HG03457 (cell line): ENCODE data around the gene CMAS.
"Not testable (repeated sequence)": the region's sequence is repeated elsewhere in the genome, so short reads cannot be mapped to it uniquely, and the experiment has no call there.

Experiments used
- ATAC-seq: cut with Tn5 transposase; IDR thresholded peaks from one replicate; pipeline ENCODE4 v1.9.1; 2021; ENCODE audit warnings: moderate number of reproducible peaks; ENCODE audit not compliant: unreplicated experiment

CMAS gene

DNA sequence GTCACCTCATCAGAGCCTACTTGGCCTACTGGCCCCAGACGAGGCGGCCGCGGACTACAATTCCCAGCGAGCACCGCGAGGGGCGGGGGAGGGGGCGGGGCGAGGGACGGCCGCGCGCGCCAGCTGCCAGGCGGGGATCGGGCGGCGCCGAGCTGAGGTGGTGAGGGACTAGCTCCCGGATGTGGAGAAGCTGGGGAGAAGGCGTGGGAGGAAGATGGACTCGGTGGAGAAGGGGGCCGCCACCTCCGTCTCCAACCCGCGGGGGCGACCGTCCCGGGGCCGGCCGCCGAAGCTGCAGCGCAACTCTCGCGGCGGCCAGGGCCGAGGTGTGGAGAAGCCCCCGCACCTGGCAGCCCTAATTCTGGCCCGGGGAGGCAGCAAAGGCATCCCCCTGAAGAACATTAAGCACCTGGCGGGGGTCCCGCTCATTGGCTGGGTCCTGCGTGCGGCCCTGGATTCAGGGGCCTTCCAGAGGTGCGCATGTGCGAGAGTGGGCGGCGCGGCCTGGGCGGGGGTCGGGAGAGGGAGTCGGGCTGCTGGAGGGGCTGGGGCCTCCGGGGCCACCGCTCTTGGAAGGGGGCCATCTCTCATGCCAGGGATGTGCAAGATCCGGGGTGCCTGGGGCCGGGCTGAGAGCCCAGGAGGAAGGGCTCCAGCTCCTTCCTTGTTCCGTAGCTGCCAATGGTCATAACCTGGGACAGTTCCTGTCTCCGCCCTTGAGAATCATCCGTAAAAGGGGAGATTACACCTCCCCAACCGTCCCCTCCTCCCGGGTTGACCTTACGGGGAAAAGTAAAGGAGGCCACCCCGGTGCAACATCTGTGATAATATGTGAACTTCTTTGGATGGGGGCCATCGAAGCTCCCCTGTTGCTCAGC is at the start of gene CMAS:
Gene CMAS, plus strand, starts transcription at position 129 of the 878 bp plus-strand sequence. Its CDS starts 86 bp downstream, at position 215.
- ATAC-seq: peak; percentile 77

DNA sequence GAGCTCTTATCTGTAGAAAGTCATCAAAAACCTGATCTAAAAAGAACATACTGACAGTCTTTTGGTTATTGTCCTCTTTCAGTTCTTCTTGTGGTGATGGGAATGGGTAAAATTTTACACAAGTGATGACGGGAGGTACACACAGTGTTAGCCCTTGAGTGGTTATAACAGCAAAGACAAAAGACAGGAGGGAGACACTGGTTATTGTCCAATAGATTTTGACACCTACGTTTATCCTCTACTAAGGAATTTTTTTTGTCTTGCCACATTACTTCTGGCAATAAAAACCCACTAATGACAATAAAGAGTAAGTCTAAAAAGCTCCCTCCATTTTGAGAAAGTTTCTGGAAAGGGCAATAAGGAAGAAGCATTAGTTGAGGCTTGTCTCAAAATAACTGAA is 47.7 kb upstream of the CMAS start:
- ATAC-seq: no peak

GRCh38 chr12:21998782-21999181 is 47.2 kb upstream of the CMAS start:
- no peak for ATAC-seq

- ATAC-seq: no peak
Measured at GRCh38 chr12:22002430-22002829, 43.6 kb upstream of the CMAS start.

GRCh38 chr12:22007794-22008193 is 38.2 kb upstream of the CMAS start:
- not testable (repeated sequence) for ATAC-seq

DNA sequence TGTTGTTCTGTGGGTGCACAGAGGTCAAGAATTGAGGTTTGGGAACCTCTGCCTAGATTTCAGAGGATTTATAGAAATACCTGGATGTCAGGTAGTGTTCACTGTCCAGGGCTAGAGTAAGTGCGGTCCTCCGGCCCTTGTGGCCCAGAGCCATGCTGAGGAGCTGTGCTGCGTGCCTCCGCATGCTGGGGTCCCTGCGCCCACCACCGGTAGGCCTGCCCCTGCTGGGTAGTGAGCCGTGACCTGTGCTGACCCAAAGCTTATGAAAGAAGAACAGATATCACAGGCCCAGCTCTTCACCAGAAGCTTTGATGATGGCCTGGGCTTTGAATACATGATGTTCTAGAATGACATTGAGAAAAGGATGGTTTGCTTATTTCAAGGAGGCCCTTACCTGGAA is 37.8 kb upstream of the CMAS start:
- ATAC-seq: no peak

- ATAC-seq: no peak
Measured at GRCh38 chr12:22014041-22014782, 31.8 kb upstream of the CMAS start.

GRCh38 chr12:22014783-22015144 is 31.3 kb upstream of the CMAS start:
- ATAC-seq: no peak

DNA sequence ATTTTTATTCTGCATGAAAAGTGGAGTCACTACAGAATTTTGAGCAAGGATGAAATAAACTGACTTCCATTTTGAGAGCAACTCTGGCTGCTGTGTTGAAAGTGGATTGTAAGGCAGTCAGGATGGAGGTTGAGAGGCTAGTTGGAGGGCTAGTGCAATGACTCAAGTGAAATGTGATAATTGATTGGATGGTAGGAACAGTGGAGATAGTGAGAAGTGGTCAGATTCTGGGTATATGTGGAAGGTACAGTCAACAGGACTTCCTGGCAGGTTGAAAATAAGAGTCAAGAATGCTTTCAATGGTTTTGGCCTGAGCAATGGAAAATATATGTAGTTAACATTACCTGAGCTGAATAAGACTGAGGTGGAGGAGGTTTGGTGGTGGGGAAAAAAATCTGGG is 29.0 kb upstream of the CMAS start:
- no peak for ATAC-seq

DNA sequence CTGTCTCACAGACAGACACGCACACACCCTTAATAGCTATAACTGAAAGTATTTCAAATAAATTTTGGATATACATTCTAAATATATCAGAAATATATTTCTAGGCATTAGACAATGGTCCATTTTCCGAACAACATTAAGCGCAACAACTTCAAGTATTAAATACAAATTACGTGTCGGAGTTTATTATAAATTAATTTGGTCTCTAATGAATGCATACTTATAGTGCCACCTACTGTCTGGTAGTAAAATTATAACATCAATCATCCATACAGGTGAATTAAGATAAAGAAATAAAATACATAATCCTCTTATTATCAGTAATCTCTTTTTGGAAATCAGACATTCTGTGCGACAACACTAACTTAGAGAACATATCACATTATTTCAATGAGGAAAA is 27.2 kb upstream of the CMAS start:
- no peak for ATAC-seq

GRCh38 chr12:22023489-22023888 is 22.5 kb upstream of the CMAS start:
- ATAC-seq: not testable (repeated sequence)

- no peak for ATAC-seq
Measured at GRCh38 chr12:22029491-22029890, 16.5 kb upstream of the CMAS start.

DNA sequence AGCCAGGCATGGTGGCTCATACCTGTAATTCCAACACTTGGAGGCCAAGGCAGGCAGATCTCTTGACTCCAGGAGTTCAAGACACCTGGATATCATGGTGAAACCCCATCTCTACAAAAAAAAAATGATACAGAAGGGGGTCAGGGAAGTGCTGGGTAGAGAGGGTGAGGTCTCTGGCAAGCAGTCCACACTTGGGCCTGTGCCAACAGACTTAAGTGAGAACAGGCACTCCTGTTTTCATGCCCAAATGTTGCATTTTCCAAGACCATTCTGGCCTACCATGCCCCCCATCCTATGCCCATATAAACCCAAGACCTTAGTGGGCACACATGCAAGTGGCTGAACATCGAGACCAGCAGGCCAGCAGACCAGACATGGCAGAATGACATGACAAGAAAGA is 16.0 kb upstream of the CMAS start:
- ATAC-seq: no peak

- no peak for ATAC-seq
Measured at GRCh38 chr12:22032732-22033131, 13.3 kb upstream of the CMAS start.

DNA sequence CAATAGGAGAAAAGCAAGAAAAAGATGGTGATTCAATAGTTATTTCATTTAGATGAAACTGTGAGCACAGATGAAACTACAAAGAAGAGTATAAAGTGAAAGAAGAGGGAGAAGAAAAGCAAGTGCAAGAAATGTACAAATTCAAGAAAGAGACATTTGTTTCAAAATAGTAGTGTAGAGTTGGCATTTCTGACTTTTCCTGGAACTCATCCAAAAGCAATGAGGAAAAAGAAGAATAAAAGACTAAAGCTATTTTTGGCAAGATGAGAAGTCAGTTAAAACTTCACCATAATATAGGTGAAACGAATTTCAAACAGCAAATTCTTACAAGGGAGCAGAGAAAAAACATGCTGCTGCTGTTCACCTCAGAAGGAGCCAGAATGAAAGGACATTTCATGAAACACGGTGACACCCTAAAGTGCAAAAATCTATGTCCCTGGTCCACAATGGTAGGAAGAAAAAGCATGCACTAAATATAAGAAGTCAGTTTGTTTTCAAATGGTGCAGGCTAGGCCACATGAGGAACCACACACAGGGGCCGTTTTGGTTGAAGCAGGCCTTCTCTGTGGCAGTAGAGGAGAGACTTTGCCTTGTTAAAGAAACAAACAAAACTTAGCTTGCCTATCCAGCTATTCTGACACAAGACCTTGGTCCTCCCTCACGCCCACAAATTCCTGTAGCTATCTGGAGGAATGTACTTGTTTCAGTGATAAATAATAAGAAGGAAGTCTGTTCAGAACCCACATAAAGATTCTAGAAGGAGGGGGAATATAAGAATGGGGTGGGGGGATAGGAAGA is 11.1 kb upstream of the CMAS start:
- ATAC-seq: no peak

DNA sequence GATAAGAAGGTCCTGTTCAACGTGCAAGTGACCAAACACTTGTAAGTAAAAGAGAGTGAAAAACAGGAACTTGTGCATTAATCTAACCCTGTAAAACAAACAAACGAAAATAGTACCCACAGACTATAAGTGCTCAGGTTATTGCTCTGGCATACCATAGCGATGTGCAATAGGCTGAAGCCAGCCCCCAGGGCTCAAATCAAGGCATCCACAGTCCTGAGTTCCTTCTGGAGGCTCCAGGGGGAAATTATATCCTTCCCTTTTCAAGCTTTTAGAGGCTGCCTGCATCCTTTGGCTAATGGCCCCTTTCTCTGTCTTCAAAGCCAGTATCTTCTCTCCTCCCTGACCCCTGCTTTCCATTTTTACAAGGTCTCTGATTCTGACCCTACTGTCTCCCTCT is 8.1 kb upstream of the CMAS start:
- ATAC-seq: no peak

GRCh38 chr12:22038734-22039133 is 7.3 kb upstream of the CMAS start:
- ATAC-seq: no peak

- ATAC-seq: no peak
Measured at GRCh38 chr12:22039361-22039760, 6.7 kb upstream of the CMAS start.

DNA sequence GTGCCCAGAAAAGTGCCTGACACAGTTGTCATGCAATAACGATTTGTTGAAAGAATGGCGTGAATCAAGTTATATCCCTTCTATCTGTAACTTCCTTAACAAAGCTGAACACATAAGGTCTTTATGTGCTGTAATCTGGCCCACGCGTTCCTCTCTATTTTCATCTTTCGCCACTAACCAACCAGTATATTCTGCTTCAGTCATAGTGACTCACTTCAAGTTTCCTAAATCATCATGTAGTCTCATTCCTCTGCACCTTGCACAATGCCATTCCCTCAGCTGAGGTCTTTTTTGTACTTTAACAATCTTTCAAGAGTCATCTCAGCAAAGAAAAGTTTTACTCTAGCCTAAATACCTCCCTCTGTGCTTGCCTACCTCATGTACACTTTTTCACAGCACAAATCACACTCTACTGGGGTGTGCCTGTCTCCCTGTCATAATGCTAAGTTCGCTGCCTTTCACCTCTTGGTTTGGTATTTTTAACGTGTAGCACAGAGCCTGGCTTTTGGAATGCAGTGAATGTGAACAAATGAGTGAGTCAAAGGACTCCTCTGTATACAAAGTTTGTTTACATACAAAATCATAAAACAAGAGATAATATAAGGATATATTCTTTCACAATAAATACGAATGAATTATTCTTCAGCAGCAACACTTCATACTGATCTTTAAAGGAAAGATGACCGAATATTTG is 2.9 kb upstream of the CMAS start:
- ATAC-seq: no peak

DNA sequence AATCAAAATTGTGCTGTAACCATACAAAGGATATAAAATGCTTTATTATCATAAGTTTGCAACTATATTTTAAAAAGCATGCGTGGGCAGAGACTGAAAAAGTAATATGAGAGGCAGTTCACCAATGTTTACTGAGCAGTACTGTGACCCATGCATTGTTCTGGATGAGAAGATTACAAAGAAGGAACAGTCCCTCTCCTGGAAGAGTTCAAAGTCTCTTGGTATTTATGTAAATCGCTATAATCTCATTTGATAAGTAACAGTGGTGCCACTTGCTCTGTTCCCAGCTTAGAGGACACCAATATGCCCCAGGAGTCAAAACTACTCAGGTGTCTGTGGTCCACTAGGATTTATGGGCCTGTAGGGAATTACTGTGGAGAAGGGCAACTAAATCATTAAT is 2.1 kb upstream of the CMAS start:
- ATAC-seq: no peak

- no peak for ATAC-seq
Measured at GRCh38 chr12:22044391-22044790, 1.6 kb upstream of the CMAS start.
